GM12878 (cell line): Measurements from ENCODE around the gene ARSA. TPM values are rescaled to one million over a fixed set of nuclear protein-coding genes. Genes with fewer than 3 reads are reported as not detected.

Source experiments
- ATAC-seq: fragments of 200-7000 bp; cut with Tn5 transposase; 3 replicates; pipeline ENCODE4 v1.9.1; 2020; ENCODE audit warnings: mild to moderate bottlenecking, moderate library complexity
- BruUV-seq: library from RNA; stranded (reverse); fragments of 400-500 nt; replicated peaks from 2 replicates; lab custom pipeline; 2021; lab: Mats Ljungman, UMichigan
- CTCF ChIA-PET: fragments of 300-600 bp; sonication (Branson Sonifier 250); formaldehyde crosslinking; extraction: SDS; loops from one replicate; lab custom pipeline; 2021; ENCODE audit warnings: inconsistent platforms; lab: Yijun Ruan, JAX
- POLR2A ChIA-PET: fragments of 350-600 bp; formaldehyde crosslinking; extraction: SDS; loops from one replicate; lab custom pipeline; 2021; ENCODE audit warnings: inconsistent platforms; lab: Charles Lee
- RAD21 ChIA-PET: fragments of 300-600 bp; sonication (Branson Sonifier 250); formaldehyde crosslinking; loops from one replicate; lab custom pipeline; 2023; ENCODE audit warnings: antibody characterized with exemption; ENCODE audit not compliant: unreplicated experiment; lab: Charles Lee
- SMC1A ChIA-PET: fragments of 300-600 bp; sonication (Branson Sonifier 250); formaldehyde crosslinking; loops from one replicate; lab custom pipeline; 2023; ENCODE audit not compliant: unreplicated experiment, uncharacterized antibody; lab: Charles Lee
- DNase-seq: peaks from one replicate; pipeline ENCODE4 v3.0.0-alpha.2; 2011; ENCODE audit warnings: low read depth, low spot score
- FAIRE-seq: peaks from 3 replicates; lab custom pipeline; 2011; peaks lifted over from hg19 to GRCh38; lab: Jason Lieb, UNC
- H2AFZ ChIP-seq: 2 replicates; pipeline ENCODE4 v1.6.0; 2011; ENCODE audit warnings: low read depth, low read length, control low read depth; ENCODE audit not compliant: control insufficient read depth
- H3K27ac ChIP-seq: 2 replicates; pipeline ENCODE4 v1.5.1; 2011; ENCODE audit warnings: control low read depth; ENCODE audit not compliant: control insufficient read depth, insufficient read depth
- H3K27me3 ChIP-seq, 2 experiments: replicated peaks in 1 of 2; 2 replicates each; pipeline versions ENCODE4 v1.6.0 to v1.6.1; 2011; ENCODE audit warnings: low read length in 1 of 2; ENCODE audit not compliant: control insufficient read depth in 2 of 2, insufficient read depth in 2 of 2
- H3K36me3 ChIP-seq, 2 experiments: 2 replicates each; pipeline ENCODE4 v1.5.1; 2011; ENCODE audit warnings: low read length in 1 of 2; ENCODE audit not compliant: control insufficient read depth in 2 of 2, insufficient read depth in 2 of 2
- H3K4me1 ChIP-seq: 2 replicates; pipeline ENCODE4 v1.6.1; 2011; ENCODE audit warnings: mild to moderate bottlenecking, low read length, moderate library complexity, mixed read lengths; ENCODE audit not compliant: control insufficient read depth, insufficient read depth
- H3K4me2 ChIP-seq: 2 replicates; pipeline ENCODE4 v1.6.0; 2011; ENCODE audit warnings: control low read depth; ENCODE audit not compliant: control insufficient read depth, insufficient read depth
- H3K4me3 ChIP-seq: fragments of 200-600 bp; sonication (generic); 2 replicates; pipeline ENCODE4 v1.5.1; 2016
- H3K79me2 ChIP-seq: 2 replicates; pipeline ENCODE4 v1.6.0; 2011; ENCODE audit warnings: low read length; ENCODE audit not compliant: control insufficient read depth, insufficient read depth
- H3K9ac ChIP-seq: 2 replicates; pipeline ENCODE4 v1.8.0; 2011; ENCODE audit warnings: low read length, control low read depth, mixed read lengths; ENCODE audit not compliant: control insufficient read depth, insufficient read depth
- H3K9me3 ChIP-seq: replicated peaks from 3 replicates; pipeline ENCODE4 v1.5.1; 2011; ENCODE audit warnings: mild to moderate bottlenecking, low read length; ENCODE audit not compliant: control insufficient read depth, insufficient read depth
- H4K20me1 ChIP-seq: 2 replicates; pipeline ENCODE4 v1.6.0; 2011; ENCODE audit not compliant: control insufficient read depth, insufficient read depth
- BMI1 ChIP-seq: fragments of 450-650 bp; IDR thresholded peaks from 2 replicates; pipeline ENCODE4 v1.6.1; 2016; ENCODE audit warnings: mild to moderate bottlenecking, moderate library complexity, borderline replicate concordance
- EED ChIP-seq: sonication (generic); IDR thresholded peaks from 2 replicates; pipeline ENCODE4 v1.6.1; 2016; ENCODE audit warnings: antibody characterized with exemption, low read depth
- POU2F2 ChIP-seq: IDR thresholded peaks from 3 replicates; pipeline ENCODE4 v1.6.1; 2011; ENCODE audit warnings: low read depth, mild to moderate bottlenecking, low read length, borderline replicate concordance
- RFX5 ChIP-seq: IDR thresholded peaks from 2 replicates; pipeline ENCODE4 v1.6.1; 2011; ENCODE audit warnings: low read depth, low read length, improper control_type of control experiment
- SMAD1 ChIP-seq: fragments of 450-650 bp; IDR thresholded peaks from 2 replicates; pipeline ENCODE4 v1.6.1; 2018; ENCODE audit warnings: mild to moderate bottlenecking, low read depth; ENCODE audit not compliant: partially characterized antibody
- SREBF2 ChIP-seq: IDR thresholded peaks from 2 replicates; pipeline ENCODE4 v1.6.1; 2012; ENCODE audit warnings: mild to moderate bottlenecking, low read length
- TCF12 ChIP-seq: IDR thresholded peaks from 2 replicates; pipeline ENCODE4 v1.6.1; 2011; ENCODE audit warnings: low read depth, mild to moderate bottlenecking, low read length
- ZNF207 ChIP-seq: fragments of 450-650 bp; IDR thresholded peaks from 2 replicates; pipeline ENCODE4 v1.6.1; 2014; ENCODE audit warnings: antibody characterized with exemption, mild to moderate bottlenecking, borderline replicate concordance
- ZSCAN29 ChIP-seq: fragments of 450-650 bp; IDR thresholded peaks from 2 replicates; pipeline ENCODE4 v1.6.1; 2017; ENCODE audit warnings: mild to moderate bottlenecking, moderate library complexity
- in situ Hi-C: fragments of 300-500 bp; cut with MboI; formaldehyde crosslinking; loops from 9 replicates; pipeline ENCODE4 v1.14.3; 2018; ENCODE audit warnings: mixed read lengths
- intact Hi-C: fragments of 100-400 bp; cut with micrococcal nuclease; formaldehyde crosslinking; loops from one replicate; pipeline ENCODE4 v1.14.2; 2022; ENCODE audit not compliant: unreplicated experiment
- polyA plus RNA-seq, 11 experiments: library from polyadenylated mRNA; depleted of rRNA in 4 of 11; unstranded in 6 of 11; stranded (reverse) in 5 of 11; fragments of >200 nt; fragmentation: Nextera tagmentation in 4 of 11; fragmentation: Illumina TruSeq in 1 of 11; extraction: Ambion mirVana in 4 of 11; extraction: Trizol in 1 of 11; gene quantifications; 1 replicate in 1 of 11; 2 replicates in 10 of 11; pipeline versions ENCODE4 v1.2.1 to v1.2.3, GENCODE V29; 2011 to 2016; ENCODE audit warnings: inconsistent platforms in 2 of 11, missing spikeins in 2 of 11, low read depth in 1 of 11
- total RNA-seq, 4 experiments: library from RNA; depleted of rRNA in 3 of 4; stranded (reverse); fragments of >200 nt in 3 of 4; fragmentation: Illumina TruSeq in 1 of 4; extraction: Trizol in 1 of 4; gene quantifications; 2 replicates each; pipeline versions ENCODE4 v1.2.1 to v1.2.3, GENCODE V29; 2013 to 2021
- TF ChIP-seq, protein P1 (sequence below): fragments of 450-650 bp; IDR thresholded peaks from 2 replicates; pipeline ENCODE4 v1.6.1; 2017; ENCODE audit warnings: mild to moderate bottlenecking, moderate library complexity
- TF ChIP-seq, protein P2 (sequence below): IDR thresholded peaks from 2 replicates; pipeline ENCODE4 v1.6.1; 2012; ENCODE audit warnings: low read depth, low read length, improper control_type of control experiment
- TF ChIP-seq, protein P3 (sequence below): fragments of 450-650 bp; IDR thresholded peaks from 2 replicates; pipeline ENCODE4 v1.6.1; 2016; ENCODE audit warnings: mild to moderate bottlenecking
- TF ChIP-seq, protein P4 (sequence below): fragments of 450-650 bp; IDR thresholded peaks from 2 replicates; pipeline ENCODE4 v1.6.1; 2017; ENCODE audit warnings: antibody characterized with exemption, mild to moderate bottlenecking, moderate library complexity

Gene ARSA
- total and polyA plus RNA-seq, 10 of the 15 experiments (the other 5 are each of a cell fraction or from before 2014, with no cell fraction given) = 0.39 to 26.3 (median 9.8) TPM

DNA sequence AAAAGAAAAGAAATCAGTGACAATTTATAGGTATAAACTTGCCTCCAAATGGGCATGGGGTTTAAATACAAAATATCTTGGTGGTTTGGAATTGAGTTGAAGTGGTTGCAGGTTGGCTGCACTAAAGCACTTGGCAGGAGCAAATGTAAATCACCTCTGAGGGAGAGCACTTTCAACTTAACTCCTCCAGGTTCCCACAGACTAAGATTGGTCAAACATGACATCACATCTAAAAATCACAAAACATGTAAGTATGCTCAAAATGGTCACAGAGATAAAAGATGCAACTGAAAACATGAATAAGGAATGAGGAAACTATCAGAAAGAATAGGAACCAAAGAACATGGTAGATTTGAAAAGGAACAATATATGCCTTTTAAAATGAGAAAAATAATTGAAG lies 32.4 kb upstream of the ARSA start:
- Histone ChIP-seq H3K9ac (no peak overlapping the region), H3K4me3 (no peak overlapping the region), H3K9me3 (no peaks in the 10 kb centered on the region), H3K4me1 (no peaks in the 10 kb centered on the region), H3K36me3 (no peaks in the 10 kb centered on the region), H4K20me1 (no peaks in the 10 kb centered on the region), H3K27ac (no peak overlapping the region), H3K79me2 (no peaks in the 10 kb centered on the region), H3K4me2 (no peak overlapping the region), H3K27me3 (peaks cover 0 to 3% of the 10 kb centered on the region in 2 experiments; a peak in 2 of 4 replicates), H2AFZ (no peak overlapping the region)
- in situ Hi-C loops = no loop called here
- RAD21 ChIA-PET = no interaction called here
- no peak for ATAC-seq
- DNase-seq = no peak
- FAIRE-seq = no peak
- intact Hi-C loops = no loop called here
- BruUV-seq = no TSS peak
- POLR2A ChIA-PET = no interaction called here
- SMC1A ChIA-PET = no interaction called here
- CTCF ChIA-PET = no interaction called here
- TF ChIP-seq SREBF2 = no peak
- TF ChIP-seq EED = no peak
- no peak for TF ChIP-seq RFX5
- no peak for TF ChIP-seq BMI1
- TF ChIP-seq ZSCAN29 = no peak
- TF ChIP-seq, protein P1, sequence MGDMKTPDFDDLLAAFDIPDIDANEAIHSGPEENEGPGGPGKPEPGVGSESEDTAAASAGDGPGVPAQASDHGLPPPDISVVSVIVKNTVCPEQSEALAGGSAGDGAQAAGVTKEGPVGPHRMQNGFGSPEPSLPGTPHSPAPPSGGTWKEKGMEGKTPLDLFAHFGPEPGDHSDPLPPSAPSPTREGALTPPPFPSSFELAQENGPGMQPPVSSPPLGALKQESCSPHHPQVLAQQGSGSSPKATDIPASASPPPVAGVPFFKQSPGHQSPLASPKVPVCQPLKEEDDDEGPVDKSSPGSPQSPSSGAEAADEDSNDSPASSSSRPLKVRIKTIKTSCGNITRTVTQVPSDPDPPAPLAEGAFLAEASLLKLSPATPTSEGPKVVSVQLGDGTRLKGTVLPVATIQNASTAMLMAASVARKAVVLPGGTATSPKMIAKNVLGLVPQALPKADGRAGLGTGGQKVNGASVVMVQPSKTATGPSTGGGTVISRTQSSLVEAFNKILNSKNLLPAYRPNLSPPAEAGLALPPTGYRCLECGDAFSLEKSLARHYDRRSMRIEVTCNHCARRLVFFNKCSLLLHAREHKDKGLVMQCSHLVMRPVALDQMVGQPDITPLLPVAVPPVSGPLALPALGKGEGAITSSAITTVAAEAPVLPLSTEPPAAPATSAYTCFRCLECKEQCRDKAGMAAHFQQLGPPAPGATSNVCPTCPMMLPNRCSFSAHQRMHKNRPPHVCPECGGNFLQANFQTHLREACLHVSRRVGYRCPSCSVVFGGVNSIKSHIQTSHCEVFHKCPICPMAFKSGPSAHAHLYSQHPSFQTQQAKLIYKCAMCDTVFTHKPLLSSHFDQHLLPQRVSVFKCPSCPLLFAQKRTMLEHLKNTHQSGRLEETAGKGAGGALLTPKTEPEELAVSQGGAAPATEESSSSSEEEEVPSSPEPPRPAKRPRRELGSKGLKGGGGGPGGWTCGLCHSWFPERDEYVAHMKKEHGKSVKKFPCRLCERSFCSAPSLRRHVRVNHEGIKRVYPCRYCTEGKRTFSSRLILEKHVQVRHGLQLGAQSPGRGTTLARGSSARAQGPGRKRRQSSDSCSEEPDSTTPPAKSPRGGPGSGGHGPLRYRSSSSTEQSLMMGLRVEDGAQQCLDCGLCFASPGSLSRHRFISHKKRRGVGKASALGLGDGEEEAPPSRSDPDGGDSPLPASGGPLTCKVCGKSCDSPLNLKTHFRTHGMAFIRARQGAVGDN = no peak
- TF ChIP-seq, protein P2, sequence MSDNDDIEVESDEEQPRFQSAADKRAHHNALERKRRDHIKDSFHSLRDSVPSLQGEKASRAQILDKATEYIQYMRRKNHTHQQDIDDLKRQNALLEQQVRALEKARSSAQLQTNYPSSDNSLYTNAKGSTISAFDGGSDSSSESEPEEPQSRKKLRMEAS = no peak
- TF ChIP-seq POU2F2 = no peak
- TF ChIP-seq ZNF207 = no peak
- no peak for TF ChIP-seq SMAD1
- TF ChIP-seq, protein P3, sequence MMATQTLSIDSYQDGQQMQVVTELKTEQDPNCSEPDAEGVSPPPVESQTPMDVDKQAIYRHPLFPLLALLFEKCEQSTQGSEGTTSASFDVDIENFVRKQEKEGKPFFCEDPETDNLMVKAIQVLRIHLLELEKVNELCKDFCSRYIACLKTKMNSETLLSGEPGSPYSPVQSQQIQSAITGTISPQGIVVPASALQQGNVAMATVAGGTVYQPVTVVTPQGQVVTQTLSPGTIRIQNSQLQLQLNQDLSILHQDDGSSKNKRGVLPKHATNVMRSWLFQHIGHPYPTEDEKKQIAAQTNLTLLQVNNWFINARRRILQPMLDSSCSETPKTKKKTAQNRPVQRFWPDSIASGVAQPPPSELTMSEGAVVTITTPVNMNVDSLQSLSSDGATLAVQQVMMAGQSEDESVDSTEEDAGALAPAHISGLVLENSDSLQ = no peak
- no peak for TF ChIP-seq TCF12
- TF ChIP-seq, protein P4, sequence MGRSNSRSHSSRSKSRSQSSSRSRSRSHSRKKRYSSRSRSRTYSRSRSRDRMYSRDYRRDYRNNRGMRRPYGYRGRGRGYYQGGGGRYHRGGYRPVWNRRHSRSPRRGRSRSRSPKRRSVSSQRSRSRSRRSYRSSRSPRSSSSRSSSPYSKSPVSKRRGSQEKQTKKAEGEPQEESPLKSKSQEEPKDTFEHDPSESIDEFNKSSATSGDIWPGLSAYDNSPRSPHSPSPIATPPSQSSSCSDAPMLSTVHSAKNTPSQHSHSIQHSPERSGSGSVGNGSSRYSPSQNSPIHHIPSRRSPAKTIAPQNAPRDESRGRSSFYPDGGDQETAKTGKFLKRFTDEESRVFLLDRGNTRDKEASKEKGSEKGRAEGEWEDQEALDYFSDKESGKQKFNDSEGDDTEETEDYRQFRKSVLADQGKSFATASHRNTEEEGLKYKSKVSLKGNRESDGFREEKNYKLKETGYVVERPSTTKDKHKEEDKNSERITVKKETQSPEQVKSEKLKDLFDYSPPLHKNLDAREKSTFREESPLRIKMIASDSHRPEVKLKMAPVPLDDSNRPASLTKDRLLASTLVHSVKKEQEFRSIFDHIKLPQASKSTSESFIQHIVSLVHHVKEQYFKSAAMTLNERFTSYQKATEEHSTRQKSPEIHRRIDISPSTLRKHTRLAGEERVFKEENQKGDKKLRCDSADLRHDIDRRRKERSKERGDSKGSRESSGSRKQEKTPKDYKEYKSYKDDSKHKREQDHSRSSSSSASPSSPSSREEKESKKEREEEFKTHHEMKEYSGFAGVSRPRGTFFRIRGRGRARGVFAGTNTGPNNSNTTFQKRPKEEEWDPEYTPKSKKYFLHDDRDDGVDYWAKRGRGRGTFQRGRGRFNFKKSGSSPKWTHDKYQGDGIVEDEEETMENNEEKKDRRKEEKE = no peak
